ENCODE data around the gene RASSF7. TPM values are rescaled to one million over a fixed set of nuclear protein-coding genes. Genes with fewer than 3 reads are reported as not detected.

Gene RASSF7
- total and polyA plus RNA-seq, 2 donors (not counting 1 experiment from before 2014, with no cell fraction given), result 29.8 to 89.3 TPM

DNA sequence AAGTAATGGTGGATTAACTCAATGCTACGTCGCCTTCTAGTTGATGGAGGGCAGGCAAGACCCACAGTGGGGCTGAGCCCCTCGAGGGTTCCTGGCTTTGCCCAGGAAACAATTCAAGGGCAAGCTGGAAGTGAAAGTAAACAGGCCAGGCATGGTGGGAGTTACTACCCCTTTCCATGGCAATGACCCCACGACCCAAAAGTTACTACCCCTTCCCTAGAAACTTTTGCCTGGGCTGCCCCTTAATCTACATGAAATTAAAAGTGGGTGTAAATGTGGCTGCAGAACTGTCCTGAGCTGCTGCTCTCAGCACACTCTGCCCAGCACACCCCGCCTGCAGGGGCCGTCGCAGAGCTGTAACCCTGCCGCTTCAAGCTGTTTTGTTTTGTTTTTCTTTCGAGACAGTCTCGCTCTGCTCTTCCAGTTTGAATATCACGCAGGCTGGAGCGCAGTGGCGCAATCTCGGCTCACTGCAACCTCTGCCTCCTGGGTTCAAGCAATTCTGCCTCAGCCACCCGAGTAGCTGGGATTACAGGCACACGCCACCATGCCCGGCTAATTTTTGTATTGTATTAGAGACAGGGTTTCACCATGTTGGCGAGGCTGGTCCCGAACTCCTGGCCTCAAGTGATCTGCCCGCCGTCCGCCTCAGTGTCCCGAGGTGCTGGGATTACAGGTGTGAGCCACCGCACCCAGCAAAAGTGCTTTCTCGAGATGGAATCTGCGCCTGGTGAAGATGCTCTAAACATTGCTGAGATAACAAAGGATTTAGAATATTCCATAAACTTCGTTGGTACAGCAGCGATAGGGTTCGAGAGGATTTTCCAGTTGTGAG, 47.8 kb upstream of the RASSF7 start:
- POLR2A ChIA-PET, result interaction anchor here (0.7 kb wide), 1 partner anchor 158 kb away, joined by 8 read pairs; no protein-coding TSS in a partner anchor
- H3K27ac Mint-ChIP-seq, result peak overlapping the region; percentile 59

DNA sequence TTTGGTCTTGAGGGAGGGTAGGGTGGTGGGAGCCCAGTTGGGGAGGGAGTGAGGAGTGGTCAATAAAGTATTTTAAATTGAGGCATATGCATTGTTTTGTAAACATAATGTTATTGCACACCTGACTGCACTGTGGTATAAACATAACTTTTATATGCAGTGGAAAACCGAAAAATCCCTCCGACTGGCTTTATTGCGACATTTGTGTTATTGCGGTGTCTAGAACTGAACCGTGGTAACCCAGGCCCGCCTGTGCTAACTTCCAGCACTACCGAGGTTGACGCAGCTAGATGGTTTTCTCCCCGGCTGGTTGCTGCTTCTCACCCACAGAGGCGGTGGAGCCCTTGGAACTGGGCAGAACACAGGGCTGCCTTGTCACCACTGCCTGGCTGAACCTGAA, 46.2 kb upstream of the RASSF7 start:
- H3K79me2 ChIP-seq (ENCODE audit: control insufficient read depth, insufficient read depth, low read length), result peaks cover 5% of the 10 kb centered on the region
- H2AFZ ChIP-seq (ENCODE audit: insufficient read depth, low read depth, low read length, poor library complexity, severe bottlenecking), result no peak overlapping the region
- intact Hi-C loops (cut with micrococcal nuclease), result no loop called here
- no peak overlapping the region for H3K4me2 ChIP-seq (replicated peaks; ENCODE audit: low read depth, low read length, poor library complexity, severe bottlenecking)
- DNase-seq (no peak), ATAC-seq (ENCODE audit: low read depth) (no peak)
- peaks cover 0 to 22% (median 0%) of the 10 kb centered on the region in 3 donors for H3K9me3 ChIP-seq (ENCODE audit: control extremely low read depth in 1 of 3, control insufficient read depth in 2 of 3, insufficient read depth in 1 of 3, low read length in 2 of 3)
- no peaks in the 10 kb centered on the region for H4K20me1 ChIP-seq (ENCODE audit: control insufficient read depth, insufficient read depth, low read length, poor library complexity, severe bottlenecking)
- H3K27ac ChIP-seq (ENCODE audit: low read length in 2 of 2), result no peak overlapping the region
- POLR2A ChIA-PET, result no interaction called here
- H3K27me3 ChIP-seq (replicated peaks in 1 of 4; ENCODE audit: control extremely low read depth in 1 of 4, control insufficient read depth in 3 of 4, insufficient read depth in 4 of 4, low read length in 3 of 4), result no peaks in the 10 kb centered on the region
- CTCF ChIA-PET, result no interaction called here
- H3K9ac ChIP-seq (ENCODE audit: low read length), result no peak overlapping the region
- no peak overlapping the region for H3K4me3 ChIP-seq (ENCODE audit: control extremely low read depth in 1 of 5, extremely low read depth in 1 of 5, insufficient read depth in 1 of 5, low read depth in 2 of 5, low read length in 4 of 5)
- Mint-ChIP-seq H3K4me3 (no peak overlapping the region), H3K27ac (no peak overlapping the region), H3K27me3 (no peaks in the 10 kb centered on the region), H3K9me3 (ENCODE audit: insufficient read depth) (peaks cover 3% of the 10 kb centered on the region), H3K4me1 (peaks cover 9% of the 10 kb centered on the region)
- H3K36me3 ChIP-seq (replicated peaks in 1 of 2; ENCODE audit: control extremely low read depth in 1 of 2, control insufficient read depth in 1 of 2, extremely low read depth in 1 of 2, insufficient read depth in 2 of 2, low read length in 1 of 2), result peaks cover 0 to 2% of the 10 kb centered on the region in 2 experiments
- WGBS (ENCODE audit: insufficient coverage), result 98% methylated on average over 9 of the region's 10 CpGs
- H3K4me1 ChIP-seq (ENCODE audit: control insufficient read depth in 2 of 2, insufficient read depth in 2 of 2, low read length in 2 of 2), result peaks cover 3 to 4% of the 10 kb centered on the region in 2 donors
- TF ChIP-seq EZH2 (IDR thresholded peaks at IDR 0.05; ENCODE audit: borderline replicate concordance, insufficient read depth, low read depth, low read length, poor library complexity, severe bottlenecking), result no peak
- TF ChIP-seq, protein P1, sequence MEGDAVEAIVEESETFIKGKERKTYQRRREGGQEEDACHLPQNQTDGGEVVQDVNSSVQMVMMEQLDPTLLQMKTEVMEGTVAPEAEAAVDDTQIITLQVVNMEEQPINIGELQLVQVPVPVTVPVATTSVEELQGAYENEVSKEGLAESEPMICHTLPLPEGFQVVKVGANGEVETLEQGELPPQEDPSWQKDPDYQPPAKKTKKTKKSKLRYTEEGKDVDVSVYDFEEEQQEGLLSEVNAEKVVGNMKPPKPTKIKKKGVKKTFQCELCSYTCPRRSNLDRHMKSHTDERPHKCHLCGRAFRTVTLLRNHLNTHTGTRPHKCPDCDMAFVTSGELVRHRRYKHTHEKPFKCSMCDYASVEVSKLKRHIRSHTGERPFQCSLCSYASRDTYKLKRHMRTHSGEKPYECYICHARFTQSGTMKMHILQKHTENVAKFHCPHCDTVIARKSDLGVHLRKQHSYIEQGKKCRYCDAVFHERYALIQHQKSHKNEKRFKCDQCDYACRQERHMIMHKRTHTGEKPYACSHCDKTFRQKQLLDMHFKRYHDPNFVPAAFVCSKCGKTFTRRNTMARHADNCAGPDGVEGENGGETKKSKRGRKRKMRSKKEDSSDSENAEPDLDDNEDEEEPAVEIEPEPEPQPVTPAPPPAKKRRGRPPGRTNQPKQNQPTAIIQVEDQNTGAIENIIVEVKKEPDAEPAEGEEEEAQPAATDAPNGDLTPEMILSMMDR (IDR thresholded peaks at IDR 0.05), result no peak

More for the DNA sequence above, 47.8 kb upstream of the RASSF7 start:
- H3K4me2 ChIP-seq (replicated peaks; ENCODE audit: low read depth, low read length, poor library complexity, severe bottlenecking), result no peak overlapping the region
- Mint-ChIP-seq H3K9me3 (ENCODE audit: insufficient read depth) (peaks cover 3% of the 10 kb centered on the region), H3K27me3 (no peaks in the 10 kb centered on the region), H3K4me1 (peaks cover 9% of the 10 kb centered on the region), H3K4me3 (no peak overlapping the region)
- no peak overlapping the region for H3K4me3 ChIP-seq (ENCODE audit: control extremely low read depth in 1 of 5, extremely low read depth in 1 of 5, insufficient read depth in 1 of 5, low read depth in 2 of 5, low read length in 4 of 5)
- peaks cover 0 to 1% of the 10 kb centered on the region in 2 donors for H3K4me1 ChIP-seq (ENCODE audit: control insufficient read depth in 2 of 2, insufficient read depth in 2 of 2, low read length in 2 of 2)
- ATAC-seq (ENCODE audit: low read depth) (no peak), DNase-seq (no peak)
- TF ChIP-seq, protein P1 (IDR thresholded peaks at IDR 0.05), result no peak
- TF ChIP-seq EZH2 (IDR thresholded peaks at IDR 0.05; ENCODE audit: borderline replicate concordance, insufficient read depth, low read depth, low read length, poor library complexity, severe bottlenecking), result no peak
- H3K9ac ChIP-seq (ENCODE audit: low read length), result no peak overlapping the region
- H3K36me3 ChIP-seq (replicated peaks in 1 of 2; ENCODE audit: control extremely low read depth in 1 of 2, control insufficient read depth in 1 of 2, extremely low read depth in 1 of 2, insufficient read depth in 2 of 2, low read length in 1 of 2), result peaks cover 0 to 4% of the 10 kb centered on the region in 2 experiments
- WGBS (ENCODE audit: insufficient coverage), result 95% methylated on average over 28 of the region's 29 CpGs
- intact Hi-C loops (cut with micrococcal nuclease), result no loop called here
- H3K27me3 ChIP-seq (replicated peaks in 1 of 4; ENCODE audit: control extremely low read depth in 1 of 4, control insufficient read depth in 3 of 4, insufficient read depth in 4 of 4, low read length in 3 of 4), result no peaks in the 10 kb centered on the region
- CTCF ChIA-PET, result no interaction called here
- H3K79me2 ChIP-seq (ENCODE audit: control insufficient read depth, insufficient read depth, low read length), result peaks cover 5% of the 10 kb centered on the region
- H3K9me3 ChIP-seq (ENCODE audit: control extremely low read depth in 1 of 3, control insufficient read depth in 2 of 3, insufficient read depth in 1 of 3, low read length in 2 of 3), result peaks cover 0 to 14% (median 0%) of the 10 kb centered on the region in 3 donors
- no peak overlapping the region for H2AFZ ChIP-seq (ENCODE audit: insufficient read depth, low read depth, low read length, poor library complexity, severe bottlenecking)
- H4K20me1 ChIP-seq (ENCODE audit: control insufficient read depth, insufficient read depth, low read length, poor library complexity, severe bottlenecking), result no peaks in the 10 kb centered on the region
- H3K27ac ChIP-seq (ENCODE audit: low read length in 2 of 2), result no peak overlapping the region

All from B cell (primary cell).